ENCODE results near the gene VSX2. TPM values are rescaled to one million over a fixed set of nuclear protein-coding genes. Genes with fewer than 3 reads are reported as not detected.

The VSX2 gene
- total RNA-seq, 1 donor from 2014 or later, result not detected

- intact Hi-C loops (cut with micrococcal nuclease), result no loop called here
- DNase-seq (no peak), ATAC-seq (no peak)
These were observed 19.7 kb upstream of the VSX2 start for GRCh38 chr14:74219277-74220205.

GRCh38 chr14:74220991-74221390 is 18.3 kb upstream of the VSX2 start:
- intact Hi-C loops (cut with micrococcal nuclease), result no loop called here
- ATAC-seq (no peak), DNase-seq (no peak)

DNA sequence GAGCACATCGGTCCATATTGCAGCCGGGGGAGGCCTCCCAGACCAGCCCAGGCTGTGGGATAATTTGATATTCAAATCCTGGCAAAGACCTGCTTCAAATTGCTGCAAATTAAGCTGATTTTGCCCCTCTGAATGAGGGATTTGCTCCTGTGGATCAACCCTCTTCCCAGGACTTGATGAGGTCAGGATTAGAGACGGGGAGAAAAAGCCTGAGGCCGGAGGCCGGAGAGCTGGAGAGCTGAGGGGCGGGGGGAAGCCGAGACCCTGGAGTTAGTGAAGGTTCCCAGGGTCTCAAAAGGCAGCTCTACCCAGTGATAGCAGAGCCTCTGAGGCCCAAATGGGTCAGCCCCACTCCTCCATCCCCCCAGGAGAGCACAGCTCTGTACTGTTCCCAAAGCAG is 17.5 kb upstream of the VSX2 start:
- ATAC-seq (no peak), DNase-seq (no peak)
- intact Hi-C loops (cut with micrococcal nuclease), result no loop called here

- ATAC-seq (no peak), DNase-seq (no peak)
- intact Hi-C loops (cut with micrococcal nuclease), result no loop called here
These were observed 16.2 kb upstream of the VSX2 start for GRCh38 chr14:74223016-74223415.

GRCh38 chr14:74231784-74232183 is 7.5 kb upstream of the VSX2 start:
- ATAC-seq, result no peak
- no peak for DNase-seq
- intact Hi-C loops (cut with micrococcal nuclease), result no loop called here

- DNase-seq (no peak), ATAC-seq (no peak)
- intact Hi-C loops (cut with micrococcal nuclease), result no loop called here
These were observed 4.2 kb upstream of the VSX2 start for GRCh38 chr14:74235017-74235416.

GRCh38 chr14:74237441-74237840 is 1.8 kb upstream of the VSX2 start:
- intact Hi-C loops (cut with micrococcal nuclease), result no loop called here
- ATAC-seq (no peak), DNase-seq (no peak)

- peak; percentile 31 for ATAC-seq
- no peak for DNase-seq
- intact Hi-C loops (cut with micrococcal nuclease), result no loop called here
These were observed 872 bp downstream of the VSX2 start for GRCh38 chr14:74239848-74240793.

- intact Hi-C loops (cut with micrococcal nuclease), result no loop called here
These were observed 1.8 kb downstream of the VSX2 start for GRCh38 chr14:74240794-74241651.

DNA sequence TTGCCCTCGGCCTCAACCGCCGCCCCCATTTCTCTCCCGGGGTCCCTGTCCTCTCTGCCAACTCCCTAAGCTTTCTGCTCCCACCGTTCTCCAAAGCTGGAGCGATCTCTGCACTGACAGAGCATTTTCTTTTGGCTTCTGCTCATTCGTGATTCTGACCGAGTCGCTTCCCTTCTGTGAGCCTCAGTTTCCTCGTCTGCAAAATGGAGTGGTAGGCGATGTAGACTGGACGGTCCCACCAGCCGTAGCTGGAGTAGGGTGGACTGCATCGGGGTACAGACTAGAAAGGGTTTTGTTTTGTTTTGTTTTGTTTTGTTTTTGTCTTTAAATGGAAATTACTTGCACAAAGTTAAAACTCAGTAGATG is 2.4 kb downstream of the VSX2 start:
- intact Hi-C loops (cut with micrococcal nuclease), result no loop called here
- DNase-seq (no peak), ATAC-seq (no peak)

More at GRCh38 chr14:74240794-74241651, 1.8 kb downstream of the VSX2 start:
- ATAC-seq (peak; percentile 45), DNase-seq (no peak)

GRCh38 chr14:74242021-74242779 is 3.0 kb downstream of the VSX2 start:
- intact Hi-C loops (cut with micrococcal nuclease), result no loop called here
- ATAC-seq, result no peak
- DNase-seq, result no peak

DNA sequence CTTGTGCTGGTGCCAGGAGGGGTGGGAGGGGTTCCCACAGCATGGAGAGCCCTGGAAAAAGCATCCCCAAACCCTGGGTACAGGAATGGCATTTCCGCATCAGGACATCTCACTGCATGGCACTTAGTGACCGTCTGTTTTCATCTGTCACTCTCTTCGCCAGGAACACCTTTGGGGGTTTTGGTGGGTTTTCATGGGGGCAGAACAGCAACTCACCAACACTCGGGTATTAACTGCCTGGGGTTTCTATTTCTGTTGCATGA is 3.5 kb downstream of the VSX2 start:
- no peak for DNase-seq
- ATAC-seq, result no peak
- intact Hi-C loops (cut with micrococcal nuclease), result no loop called here

DNA sequence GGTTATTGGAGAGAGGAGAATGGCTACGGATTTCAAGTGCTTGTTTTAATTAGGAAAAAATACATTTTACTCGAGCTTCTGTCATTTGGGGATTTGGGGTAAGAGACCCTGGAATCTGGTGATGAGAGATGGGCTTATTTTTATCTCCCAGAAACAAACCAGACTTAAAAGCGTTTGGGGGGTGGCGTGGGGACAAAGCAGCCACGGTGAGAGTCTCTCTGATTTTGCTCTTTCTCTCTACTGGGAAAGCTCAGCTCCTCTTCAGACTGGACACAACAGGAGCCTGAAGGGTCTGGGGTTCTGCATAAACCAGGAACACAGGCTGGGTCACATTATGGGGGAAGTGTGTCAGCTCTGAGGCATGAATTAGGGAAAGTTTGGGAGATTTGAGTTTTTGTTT is 3.8 kb downstream of the VSX2 start:
- intact Hi-C loops (cut with micrococcal nuclease), result no loop called here
- no peak for ATAC-seq

DNA sequence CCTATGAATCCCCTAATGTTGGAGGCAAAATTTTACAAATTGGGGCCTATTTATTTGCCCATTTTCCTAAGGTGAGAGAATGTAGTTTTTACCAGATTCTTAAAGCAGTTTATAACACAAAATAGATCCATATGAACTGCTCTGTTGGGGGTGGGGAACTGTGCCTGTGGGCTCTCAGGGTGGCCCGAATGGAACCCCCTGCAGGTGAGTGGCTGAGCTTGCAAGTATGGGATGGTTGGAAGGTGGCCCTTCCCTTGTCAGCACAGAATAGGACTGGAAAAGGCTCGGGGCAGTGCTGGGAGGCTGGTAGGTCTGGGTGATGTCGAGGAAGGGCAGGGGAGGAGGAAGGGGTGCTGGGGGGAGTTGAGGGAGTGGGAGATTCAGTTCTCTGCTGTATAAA is 4.9 kb downstream of the VSX2 start:
- DNase-seq, result no peak
- intact Hi-C loops (cut with micrococcal nuclease), result no loop called here
- no peak for ATAC-seq

More for the DNA sequence above, 3.8 kb downstream of the VSX2 start:
- no peak for DNase-seq

DNA sequence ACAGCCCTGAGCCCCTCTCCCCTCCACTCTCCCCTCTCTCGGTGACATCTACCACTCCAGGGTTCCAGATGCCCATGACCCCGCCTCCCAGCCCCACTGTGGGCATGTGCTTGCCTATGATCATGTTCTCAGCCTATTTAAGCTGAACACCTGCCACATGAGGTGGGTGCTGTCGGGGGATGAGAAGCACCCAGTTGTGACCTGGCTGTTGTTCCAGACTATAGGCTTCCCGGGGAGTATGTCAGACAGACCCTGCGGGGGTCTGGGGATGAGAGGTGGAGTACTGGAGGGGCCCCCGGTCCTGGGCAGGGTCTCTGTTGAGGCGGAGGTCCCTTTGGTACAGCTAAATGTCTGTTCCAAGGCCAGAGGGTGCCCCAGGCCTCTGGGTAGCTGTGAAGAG is 6.0 kb downstream of the VSX2 start:
- intact Hi-C loops (cut with micrococcal nuclease), result no loop called here
- no peak for ATAC-seq
- DNase-seq, result no peak

DNA sequence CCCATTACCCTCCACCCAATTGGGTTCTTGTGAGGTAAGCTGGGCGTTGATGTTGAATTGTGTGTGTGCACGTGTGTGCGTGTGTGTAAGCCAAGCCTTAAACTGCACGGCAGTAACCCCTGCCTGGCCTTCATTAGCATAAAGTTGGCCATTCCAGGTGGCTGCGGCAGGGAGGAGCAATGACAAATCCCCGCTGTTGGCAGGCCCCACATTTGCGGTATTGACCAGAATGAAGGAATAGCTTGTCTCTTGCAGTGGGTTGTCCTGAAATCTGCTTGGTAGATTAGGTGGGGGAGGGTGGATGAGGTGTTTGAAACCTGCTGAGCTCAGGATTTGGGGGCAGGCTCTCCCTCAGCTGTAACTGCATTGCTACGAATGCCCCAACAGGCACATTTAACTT is 7.3 kb downstream of the VSX2 start:
- DNase-seq, result no peak
- intact Hi-C loops (cut with micrococcal nuclease), result no loop called here
- ATAC-seq, result no peak

- DNase-seq (no peak), ATAC-seq (no peak)
- intact Hi-C loops (cut with micrococcal nuclease), result no loop called here
These were observed 8.8 kb downstream of the VSX2 start for GRCh38 chr14:74248017-74248416.

DNA sequence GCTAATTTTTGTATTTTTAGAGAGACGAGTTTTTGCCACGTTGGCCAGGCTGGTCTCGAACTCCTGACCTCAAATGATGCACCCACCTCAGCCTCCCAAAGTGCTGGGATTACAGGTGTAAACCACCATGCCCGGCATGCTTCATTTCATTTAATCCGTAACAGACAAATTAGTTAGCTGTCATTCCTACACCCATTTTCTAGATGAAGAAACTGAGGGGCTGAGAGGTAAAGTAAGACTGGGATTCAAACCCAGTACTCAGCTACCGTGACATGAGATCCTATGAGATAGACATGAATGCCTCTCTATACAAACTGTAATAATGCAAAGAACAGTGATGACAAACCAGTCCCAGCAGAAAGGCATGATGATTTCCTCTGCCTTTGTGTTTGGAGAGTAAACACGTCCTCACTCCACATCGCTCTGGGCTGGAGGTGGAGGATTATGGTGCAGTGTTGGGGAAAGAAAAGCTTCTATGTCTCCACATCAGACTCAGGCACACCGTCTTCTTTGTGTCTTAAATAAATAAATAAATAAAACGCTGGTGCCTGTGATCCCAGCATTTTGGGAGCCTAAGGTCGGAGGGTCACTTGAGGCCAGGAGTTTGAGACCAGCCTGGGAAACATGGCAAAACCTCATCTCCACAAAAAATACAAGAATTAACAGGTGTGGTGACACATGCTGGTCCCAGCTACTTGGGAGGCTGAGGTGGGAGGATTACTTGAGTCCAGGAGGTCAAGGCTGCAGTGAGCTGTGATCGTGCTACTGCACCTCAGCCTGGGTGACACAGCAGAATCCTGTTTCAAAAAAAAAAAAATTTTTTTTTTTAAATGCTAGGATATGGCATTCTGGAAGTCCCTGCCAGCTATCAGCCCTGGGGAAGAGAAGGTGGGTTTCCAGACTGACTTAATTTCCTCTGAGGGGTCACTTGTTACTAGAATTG is 10.5 kb downstream of the VSX2 start:
- intact Hi-C loops (cut with micrococcal nuclease), result loop anchor here (5.0 kb wide), 1 partner anchor 137 kb away; no protein-coding TSS in a partner anchor
- DNase-seq (no peak), ATAC-seq (no peak)

All from left ventricle myocardium superior (tissue), 1 donor.